HepG2 (cell line): ENCODE results near the gene ZNF212. TPM values are rescaled to one million over a fixed set of nuclear protein-coding genes. Genes with fewer than 3 reads are reported as not detected.

Experiments
- FOXJ3 ChIP-seq: sonication (generic); formaldehyde crosslinking; IDR thresholded peaks from 2 replicates; pipeline ENCODE4 v1.4.0; 2020; ENCODE audit warnings: missing genetic modification reagents, mild to moderate bottlenecking, borderline replicate concordance
- GPN1 ChIP-seq: sonication (generic); formaldehyde crosslinking; IDR thresholded peaks from 2 replicates; pipeline ENCODE4 v1.5.1; 2020; ENCODE audit warnings: missing genetic modification reagents, borderline replicate concordance
- HNF4A ChIP-seq: sonication (generic); formaldehyde crosslinking; IDR thresholded peaks from 2 replicates; pipeline ENCODE4 v1.4.0; 2020; ENCODE audit warnings: missing genetic modification reagents
- MATR3 ChIP-seq: sonication (generic); formaldehyde crosslinking; IDR thresholded peaks from 2 replicates; pipeline ENCODE4 v1.4.0; 2020; ENCODE audit warnings: missing genetic modification reagents
- NAIF1 ChIP-seq: sonication (generic); formaldehyde crosslinking; IDR thresholded peaks from 2 replicates; pipeline ENCODE4 v1.5.0; 2020; ENCODE audit warnings: mild to moderate bottlenecking, missing genetic modification reagents, borderline replicate concordance
- STAT5B ChIP-seq: sonication (generic); formaldehyde crosslinking; IDR thresholded peaks from 2 replicates; pipeline ENCODE4 v1.4.0; 2020; ENCODE audit warnings: missing genetic modification reagents
- THAP11 ChIP-seq: IDR thresholded peaks from 2 replicates; pipeline ENCODE4 v1.6.1; 2016; ENCODE audit warnings: missing biosample characterization, missing genetic modification reagents
- ZFY ChIP-seq: sonication (generic); formaldehyde crosslinking; IDR thresholded peaks from 2 replicates; pipeline ENCODE4 v1.4.0; 2020; ENCODE audit warnings: missing genetic modification reagents
- ZNF343 ChIP-seq: sonication (generic); formaldehyde crosslinking; IDR thresholded peaks from 2 replicates; pipeline ENCODE4 v1.4.0; 2020; ENCODE audit warnings: mild to moderate bottlenecking, missing genetic modification reagents
- ZNF605 ChIP-seq: sonication (generic); formaldehyde crosslinking; IDR thresholded peaks from 2 replicates; pipeline ENCODE4 v1.8.0; 2022; ENCODE audit warnings: mild to moderate bottlenecking, missing genetic modification reagents
- ZSCAN31 ChIP-seq: sonication (generic); formaldehyde crosslinking; IDR thresholded peaks from 2 replicates; pipeline ENCODE4 v1.5.0; 2020; ENCODE audit warnings: low read depth, mild to moderate bottlenecking, missing genetic modification reagents
- polyA plus RNA-seq, 8 experiments: library from polyadenylated mRNA; depleted of rRNA in 3 of 8; stranded (reverse) in 7 of 8; unstranded in 1 of 8; fragments of >200 nt; fragmentation: Illumina TruSeq in 4 of 8; extraction: Trizol in 4 of 8; gene quantifications; 2 replicates each; pipeline versions ENCODE4 v1.2.1 to v1.2.3, GENCODE V29; 2011 to 2016; ENCODE audit warnings: low read depth in 4 of 8, missing spikeins in 1 of 8, mixed read lengths in 1 of 8; ENCODE audit not compliant: insufficient read depth in 1 of 8
- total RNA-seq, 5 experiments: library from RNA; depleted of rRNA; stranded (reverse); fragments of >200 nt; fragmentation: Illumina TruSeq; extraction: Trizol; gene quantifications; 2 replicates each; pipeline ENCODE4 v1.2.3, GENCODE V29; 2016; ENCODE audit warnings: low read depth in 1 of 5
- TF ChIP-seq, protein P1 (sequence below): sonication (generic); formaldehyde crosslinking; IDR thresholded peaks from 2 replicates; pipeline ENCODE4 v1.5.1; 2020; ENCODE audit warnings: mild to moderate bottlenecking, missing genetic modification reagents, moderate library complexity
- TF ChIP-seq, protein P2 (sequence below): sonication (generic); formaldehyde crosslinking; IDR thresholded peaks from 2 replicates; pipeline ENCODE4 v1.4.0; 2020; ENCODE audit warnings: low read depth, mild to moderate bottlenecking, missing genetic modification reagents
- TF ChIP-seq, protein P3 (sequence below): sonication (generic); formaldehyde crosslinking; IDR thresholded peaks from 2 replicates; pipeline ENCODE4 v1.4.0; 2020; ENCODE audit warnings: missing genetic modification reagents, borderline replicate concordance
- TF ChIP-seq, protein P4 (sequence below): sonication (generic); formaldehyde crosslinking; IDR thresholded peaks from 2 replicates; pipeline ENCODE4 v1.5.0; 2020; ENCODE audit warnings: missing genetic modification reagents

The ZNF212 gene
- total and polyA plus RNA-seq, 2 of the 13 experiments (the other 11 are each of a cell fraction or from before 2014, with no cell fraction given) = 2.6 to 3.8 TPM

DNA sequence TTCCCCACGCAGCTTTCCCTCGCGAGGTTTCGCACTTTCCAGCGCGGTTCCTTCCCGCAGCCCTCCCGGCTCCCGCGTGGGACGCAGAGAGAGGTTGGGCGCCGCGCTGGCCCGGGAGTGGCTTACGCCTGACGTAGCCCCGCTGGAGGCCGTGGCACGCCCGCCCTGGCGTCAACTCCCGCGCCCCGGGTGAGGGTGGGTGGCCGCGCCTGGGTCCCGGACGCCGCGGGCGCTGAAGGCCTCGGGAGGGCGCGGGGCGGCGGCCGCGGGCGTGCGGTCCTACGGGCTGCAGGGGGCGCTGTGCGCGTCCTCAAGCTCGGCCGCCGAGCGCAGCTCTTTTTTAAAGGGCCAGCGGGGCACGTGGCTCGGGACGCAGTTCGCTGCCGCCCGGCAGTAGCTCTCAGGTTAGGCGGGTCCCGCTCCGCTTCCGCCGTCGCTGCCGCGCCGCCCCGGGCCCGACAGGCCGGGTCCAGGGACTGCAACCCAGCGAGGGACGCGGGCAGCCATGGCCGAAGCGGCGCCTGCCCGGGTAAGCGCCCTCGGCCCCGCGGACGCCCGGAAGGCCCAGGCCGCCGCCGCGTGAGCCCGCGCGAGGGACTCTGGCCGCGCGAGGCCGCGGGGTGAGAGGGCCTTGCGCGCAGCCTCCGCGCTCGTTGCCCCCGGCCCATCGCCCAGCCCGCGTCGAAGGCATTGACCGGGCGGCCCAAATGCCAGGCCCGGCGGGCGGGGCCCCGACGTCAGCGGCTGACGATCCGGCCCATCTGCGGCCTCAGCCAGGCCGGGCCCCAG, 22.6 kb downstream of the ZNF212 start, which contains the start of gene ZNF783 (continued):
- TF ChIP-seq GPN1 (CRISPR knock-in tag) (no peak), MATR3 (CRISPR knock-in tag) (no peak), FOXJ3 (no peak), THAP11 (CRISPR knock-in tag) (peak; percentile 69), HNF4A (CRISPR knock-in tag) (no peak), NAIF1 (CRISPR knock-in tag) (no peak), ZSCAN31 (CRISPR knock-in tag) (peak; percentile 97), ZNF605 (CRISPR knock-in tag) (no peak), ZFY (peak; percentile 98), ZNF343 (CRISPR knock-in tag) (no peak), STAT5B (no peak)
- TF ChIP-seq, protein P1, sequence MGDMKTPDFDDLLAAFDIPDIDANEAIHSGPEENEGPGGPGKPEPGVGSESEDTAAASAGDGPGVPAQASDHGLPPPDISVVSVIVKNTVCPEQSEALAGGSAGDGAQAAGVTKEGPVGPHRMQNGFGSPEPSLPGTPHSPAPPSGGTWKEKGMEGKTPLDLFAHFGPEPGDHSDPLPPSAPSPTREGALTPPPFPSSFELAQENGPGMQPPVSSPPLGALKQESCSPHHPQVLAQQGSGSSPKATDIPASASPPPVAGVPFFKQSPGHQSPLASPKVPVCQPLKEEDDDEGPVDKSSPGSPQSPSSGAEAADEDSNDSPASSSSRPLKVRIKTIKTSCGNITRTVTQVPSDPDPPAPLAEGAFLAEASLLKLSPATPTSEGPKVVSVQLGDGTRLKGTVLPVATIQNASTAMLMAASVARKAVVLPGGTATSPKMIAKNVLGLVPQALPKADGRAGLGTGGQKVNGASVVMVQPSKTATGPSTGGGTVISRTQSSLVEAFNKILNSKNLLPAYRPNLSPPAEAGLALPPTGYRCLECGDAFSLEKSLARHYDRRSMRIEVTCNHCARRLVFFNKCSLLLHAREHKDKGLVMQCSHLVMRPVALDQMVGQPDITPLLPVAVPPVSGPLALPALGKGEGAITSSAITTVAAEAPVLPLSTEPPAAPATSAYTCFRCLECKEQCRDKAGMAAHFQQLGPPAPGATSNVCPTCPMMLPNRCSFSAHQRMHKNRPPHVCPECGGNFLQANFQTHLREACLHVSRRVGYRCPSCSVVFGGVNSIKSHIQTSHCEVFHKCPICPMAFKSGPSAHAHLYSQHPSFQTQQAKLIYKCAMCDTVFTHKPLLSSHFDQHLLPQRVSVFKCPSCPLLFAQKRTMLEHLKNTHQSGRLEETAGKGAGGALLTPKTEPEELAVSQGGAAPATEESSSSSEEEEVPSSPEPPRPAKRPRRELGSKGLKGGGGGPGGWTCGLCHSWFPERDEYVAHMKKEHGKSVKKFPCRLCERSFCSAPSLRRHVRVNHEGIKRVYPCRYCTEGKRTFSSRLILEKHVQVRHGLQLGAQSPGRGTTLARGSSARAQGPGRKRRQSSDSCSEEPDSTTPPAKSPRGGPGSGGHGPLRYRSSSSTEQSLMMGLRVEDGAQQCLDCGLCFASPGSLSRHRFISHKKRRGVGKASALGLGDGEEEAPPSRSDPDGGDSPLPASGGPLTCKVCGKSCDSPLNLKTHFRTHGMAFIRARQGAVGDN (CRISPR knock-in tag) = peak; percentile 96
- TF ChIP-seq, protein P2, sequence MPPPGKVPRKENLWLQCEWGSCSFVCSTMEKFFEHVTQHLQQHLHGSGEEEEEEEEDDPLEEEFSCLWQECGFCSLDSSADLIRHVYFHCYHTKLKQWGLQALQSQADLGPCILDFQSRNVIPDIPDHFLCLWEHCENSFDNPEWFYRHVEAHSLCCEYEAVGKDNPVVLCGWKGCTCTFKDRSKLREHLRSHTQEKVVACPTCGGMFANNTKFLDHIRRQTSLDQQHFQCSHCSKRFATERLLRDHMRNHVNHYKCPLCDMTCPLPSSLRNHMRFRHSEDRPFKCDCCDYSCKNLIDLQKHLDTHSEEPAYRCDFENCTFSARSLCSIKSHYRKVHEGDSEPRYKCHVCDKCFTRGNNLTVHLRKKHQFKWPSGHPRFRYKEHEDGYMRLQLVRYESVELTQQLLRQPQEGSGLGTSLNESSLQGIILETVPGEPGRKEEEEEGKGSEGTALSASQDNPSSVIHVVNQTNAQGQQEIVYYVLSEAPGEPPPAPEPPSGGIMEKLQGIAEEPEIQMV = peak; percentile 88; the same call in 1 of the 2 replicates
- TF ChIP-seq, protein P3, sequence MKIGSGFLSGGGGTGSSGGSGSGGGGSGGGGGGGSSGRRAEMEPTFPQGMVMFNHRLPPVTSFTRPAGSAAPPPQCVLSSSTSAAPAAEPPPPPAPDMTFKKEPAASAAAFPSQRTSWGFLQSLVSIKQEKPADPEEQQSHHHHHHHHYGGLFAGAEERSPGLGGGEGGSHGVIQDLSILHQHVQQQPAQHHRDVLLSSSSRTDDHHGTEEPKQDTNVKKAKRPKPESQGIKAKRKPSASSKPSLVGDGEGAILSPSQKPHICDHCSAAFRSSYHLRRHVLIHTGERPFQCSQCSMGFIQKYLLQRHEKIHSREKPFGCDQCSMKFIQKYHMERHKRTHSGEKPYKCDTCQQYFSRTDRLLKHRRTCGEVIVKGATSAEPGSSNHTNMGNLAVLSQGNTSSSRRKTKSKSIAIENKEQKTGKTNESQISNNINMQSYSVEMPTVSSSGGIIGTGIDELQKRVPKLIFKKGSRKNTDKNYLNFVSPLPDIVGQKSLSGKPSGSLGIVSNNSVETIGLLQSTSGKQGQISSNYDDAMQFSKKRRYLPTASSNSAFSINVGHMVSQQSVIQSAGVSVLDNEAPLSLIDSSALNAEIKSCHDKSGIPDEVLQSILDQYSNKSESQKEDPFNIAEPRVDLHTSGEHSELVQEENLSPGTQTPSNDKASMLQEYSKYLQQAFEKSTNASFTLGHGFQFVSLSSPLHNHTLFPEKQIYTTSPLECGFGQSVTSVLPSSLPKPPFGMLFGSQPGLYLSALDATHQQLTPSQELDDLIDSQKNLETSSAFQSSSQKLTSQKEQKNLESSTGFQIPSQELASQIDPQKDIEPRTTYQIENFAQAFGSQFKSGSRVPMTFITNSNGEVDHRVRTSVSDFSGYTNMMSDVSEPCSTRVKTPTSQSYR (CRISPR knock-in tag) = peak; percentile 19; the same call in 1 of the 2 replicates
- TF ChIP-seq, protein P4, sequence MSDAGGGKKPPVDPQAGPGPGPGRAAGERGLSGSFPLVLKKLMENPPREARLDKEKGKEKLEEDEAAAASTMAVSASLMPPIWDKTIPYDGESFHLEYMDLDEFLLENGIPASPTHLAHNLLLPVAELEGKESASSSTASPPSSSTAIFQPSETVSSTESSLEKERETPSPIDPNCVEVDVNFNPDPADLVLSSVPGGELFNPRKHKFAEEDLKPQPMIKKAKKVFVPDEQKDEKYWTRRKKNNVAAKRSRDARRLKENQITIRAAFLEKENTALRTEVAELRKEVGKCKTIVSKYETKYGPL (CRISPR knock-in tag) = 0 out of 2 replicates have a peak, but pooled peaks have one; percentile 25
